Heart right ventricle (tissue), 16 donors: ENCODE measurements around the gene TFB2M. TPM values are rescaled to one million over a fixed set of nuclear protein-coding genes. Genes with fewer than 3 reads are reported as not detected.

Source experiments
- ATAC-seq, 8 donors: fragments of 200-7000 bp; cut with Tn5 transposase; one replicate each; pipeline ENCODE4 v1.9.1; 2020; ENCODE audit warnings: mild to moderate bottlenecking in 8 of 8, moderate library complexity in 8 of 8, moderate number of reproducible peaks in 1 of 8
- DNase-seq, 2 donors: peaks; one replicate each; pipeline ENCODE4 v3.0.0-alpha.2; 2020
- H3K27ac ChIP-seq, 10 donors: fragments of 200-600 bp; sonication (generic) in 2 of 10; one replicate each; pipeline versions ENCODE4 v1.5.0 to v1.8.0; 2020 to 2022; ENCODE audit warnings: mild to moderate bottlenecking in 3 of 10
- H3K27me3 ChIP-seq, 7 donors: fragments of 200-600 bp; one replicate each; pipeline ENCODE4 v1.8.0; 2021 to 2022; ENCODE audit warnings: mild to moderate bottlenecking in 2 of 7
- H3K36me3 ChIP-seq, 9 donors: fragments of 200-600 bp; sonication (generic) in 1 of 9; one replicate each; pipeline versions ENCODE4 v1.5.0 to v1.8.0; 2020 to 2022; ENCODE audit warnings: mild to moderate bottlenecking in 2 of 9
- H3K4me1 ChIP-seq, 9 donors: fragments of 200-600 bp; sonication (generic) in 1 of 9; one replicate each; pipeline versions ENCODE4 v1.5.0 to v1.8.0; 2020 to 2022; ENCODE audit warnings: mild to moderate bottlenecking in 4 of 9
- H3K4me3 ChIP-seq, 10 donors: fragments of 200-600 bp; sonication (generic) in 2 of 10; one replicate each; pipeline versions ENCODE4 v1.5.0 to v1.8.0; 2020 to 2022; ENCODE audit warnings: mild to moderate bottlenecking in 7 of 10, moderate library complexity in 2 of 10
- H3K9me3 ChIP-seq, 11 donors: fragments of 200-600 bp in 10 of 11; sonication (generic) in 2 of 11; one replicate each; pipeline versions ENCODE4 v1.5.0 to v1.8.0; 2013 to 2022; ENCODE audit warnings: mild to moderate bottlenecking in 2 of 11, control low read depth in 1 of 11, moderate library complexity in 1 of 11
- CTCF ChIP-seq, 9 donors: fragments of 200-600 bp; sonication (generic) in 2 of 9; IDR thresholded peaks; one replicate each; pipeline versions ENCODE4 v1.5.0 to v1.8.0; 2021 to 2022; ENCODE audit warnings: antibody characterized with exemption in 9 of 9, mild to moderate bottlenecking in 5 of 9, moderate library complexity in 1 of 9
- WGBS, 2 donors: extraction: QIAGEN DNeasy Blood & Tissue Kit; methylation state at CpG; one replicate each; pipeline ENCODE4 v1.1.7; 2013; ENCODE audit warnings: inconsistent platforms in 1 of 2; 5-methylcytosine and 5-hydroxymethylcytosine counted together
- intact Hi-C, 10 donors: fragments of 100-400 bp; cut with DNase I; formaldehyde crosslinking; loops; one replicate each; pipeline versions ENCODE4 v1.11.1 to v1.14.2; 2022
- polyA plus RNA-seq, 2 donors: library from polyadenylated mRNA; stranded (reverse); fragments of 200-250 nt; gene quantifications; one replicate each; pipeline ENCODE4 v1.2.3, GENCODE V29; 2013
- total RNA-seq, 10 donors: library from RNA; stranded (reverse); fragmentation: NEBNext Ultra II Directional in 3 of 10; extraction: Animal tissue kit (Norgen Biotek cat#: 25700) in 3 of 10; gene quantifications; one replicate each; pipeline versions ENCODE4 v1.2.1 to v1.2.4, GENCODE V29; 2021 to 2023
- donor health status: Arrhythmogenic right ventricular cardiomyopathy.
- donor health status: ischemic (EF 13 %, LVEDD 7.1; RV severe dilation, severe dysfunction).
- donor health status: healthy with polysubstance abuse.
- donor health status: DM: no; HTN: yes; CAD: no.
- donor health status: DM: no; HTN: no; CAD: no.
- donor health status: ischemic (EF 25% LVEDD 6.9; RV normal size, moderate dysfunction).
- donor health status: ischemic (EF 25% LVEDD 5.7; RV mildly dilated, moderate dysfunction).
- donor health status: healthy.
- donor health status: DM: yes; HTN: yes; CAD: no.
- donor health status: Ischemic cardiomyopathy.
- donor health status: ischemic (EF 35%, LVEDD 5.7; RV mildly dilated, moderate dysfunction).
- donor health status: nonischemic (EF 11% LVEDD 7.7; RV severe dilation, severe dysfunction).
- donor health status: DM: yes; HTN: yes; CAD: no.
- donor health status: PGD.
- donor health status: ischemic (EF 29% LVEDD 5.4; RV normal size, mild dysfunction).
- donor health status: nonischemic (EF 23%, LVEDD 6.1; RV moderate dilation, normal function).

The TFB2M gene
- total and polyA plus RNA-seq, 12 donors = 2.9 to 16.5 (median 13.1) TPM

DNA sequence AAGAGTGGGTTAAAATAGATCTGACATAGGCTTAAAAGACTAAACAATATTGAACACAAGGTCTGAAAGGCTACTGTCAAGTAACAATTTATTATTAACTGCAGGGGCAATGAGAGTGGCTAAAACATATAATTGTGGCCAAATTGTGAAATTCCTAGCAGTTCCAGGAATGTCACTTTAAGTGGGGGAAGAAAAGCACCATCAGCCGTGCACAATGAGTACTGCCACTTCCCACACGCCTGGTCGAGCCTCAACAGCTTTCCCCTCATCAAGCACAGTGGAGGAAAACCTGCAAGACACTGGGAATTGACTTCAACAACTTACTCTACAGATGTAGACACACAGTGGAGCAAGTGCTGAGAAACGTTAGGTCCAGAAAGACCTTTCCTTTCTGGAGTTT, 16.4 kb downstream of the TFB2M start:
- H3K4me3 ChIP-seq = no peak overlapping the region
- no peak for TF ChIP-seq CTCF (IDR thresholded peaks at IDR 0.05)
- WGBS, 2 donors = 36 to 39% methylated on average over 4 of the region's 4 CpGs
- H3K9me3 ChIP-seq = no peaks in the 10 kb centered on the region
- H3K27ac ChIP-seq = no peak overlapping the region
- intact Hi-C loops = no loop called here
- ATAC-seq (no peak), DNase-seq (no peak)
- peaks cover 0 to 3% (median 0%) of the 10 kb centered on the region in 9 donors for H3K4me1 ChIP-seq
- H3K27me3 ChIP-seq = no peaks in the 10 kb centered on the region
- H3K36me3 ChIP-seq = peaks cover 0 to 100% (median 37%) of the 10 kb centered on the region in 9 donors

GRCh38 chr1:246544001-246544400, 22.1 kb downstream of the TFB2M start:
- Histone ChIP-seq H3K36me3 (peaks cover 0 to 100% (median 59%) of the 10 kb centered on the region in 9 donors), H3K9me3 (no peaks in the 10 kb centered on the region), H3K4me3 (no peak overlapping the region), H3K27me3 (no peaks in the 10 kb centered on the region), H3K27ac (no peak overlapping the region), H3K4me1 (peaks cover 0 to 3% (median 0%) of the 10 kb centered on the region in 9 donors)
- ATAC-seq (no peak), DNase-seq (no peak)
- TF ChIP-seq CTCF (IDR thresholded peaks at IDR 0.05) = no peak
- intact Hi-C loops = no loop called here
- 93 to 96% methylated on average over 1 of the region's 1 CpG for WGBS, 2 donors

- H3K4me1 ChIP-seq = no peaks in the 10 kb centered on the region
- ATAC-seq (no peak), DNase-seq (no peak)
- no peak for TF ChIP-seq CTCF (IDR thresholded peaks at IDR 0.05)
- WGBS, 2 donors = 88 to 91% methylated on average over 7 of the region's 7 CpGs
- H3K27ac ChIP-seq = no peak overlapping the region
- peaks cover 0 to 71% (median 43%) of the 10 kb centered on the region in 9 donors for H3K36me3 ChIP-seq
- no peak overlapping the region for H3K4me3 ChIP-seq
- intact Hi-C loops = no loop called here
- no peaks in the 10 kb centered on the region for H3K9me3 ChIP-seq
- H3K27me3 ChIP-seq = no peaks in the 10 kb centered on the region
Measured at GRCh38 chr1:246540738-246541491, 25.1 kb downstream of the TFB2M start.

DNA sequence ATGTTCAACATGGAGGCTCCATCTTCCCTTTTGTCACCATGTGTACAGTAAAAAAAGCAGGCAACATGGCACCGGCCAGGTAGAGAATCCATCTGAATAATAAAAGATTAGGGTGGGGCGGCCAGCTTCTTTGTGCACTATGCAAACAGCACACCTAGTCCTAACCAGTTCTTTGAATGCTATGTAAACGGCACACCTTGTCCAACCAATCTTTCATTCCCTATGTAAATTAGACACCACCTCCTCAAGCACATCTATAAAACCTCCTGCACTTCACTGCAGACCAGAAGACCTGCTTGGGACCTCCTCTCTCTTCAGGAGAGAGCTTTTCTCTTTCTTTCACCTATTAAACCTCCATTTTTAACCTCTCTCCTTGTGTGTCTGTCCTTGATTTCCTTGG, 28.2 kb downstream of the TFB2M start:
- Histone ChIP-seq H3K4me3 (no peak overlapping the region), H3K36me3 (peaks cover 0 to 43% (median 23%) of the 10 kb centered on the region in 9 donors), H3K4me1 (no peaks in the 10 kb centered on the region), H3K27me3 (no peaks in the 10 kb centered on the region), H3K27ac (no peak overlapping the region), H3K9me3 (no peaks in the 10 kb centered on the region)
- no peak for ATAC-seq
- intact Hi-C loops = no loop called here
- 94 to 95% methylated on average over 3 of the region's 3 CpGs for WGBS, 2 donors
- DNase-seq = no peak
- no peak for TF ChIP-seq CTCF (IDR thresholded peaks at IDR 0.05)
